A673 (cell line): ENCODE results near the gene OTX1. TPM values are rescaled to one million over a fixed set of nuclear protein-coding genes. Genes with fewer than 3 reads are reported as not detected.
"Not testable (repeated sequence)": the region's sequence is repeated elsewhere in the genome, so short reads cannot be mapped to it uniquely, and the experiment has no call there.

ENCODE experiments used
- BruUV-seq: library from RNA; stranded (reverse); fragments of 400-500 nt; replicated peaks from 2 replicates; lab custom pipeline; 2021; lab: Mats Ljungman, UMichigan
- CTCF ChIA-PET: fragments of 300-600 bp; sonication (Branson Sonifier 250); formaldehyde crosslinking; loops from one replicate; lab custom pipeline; 2022; ENCODE audit warnings: antibody characterized with exemption; lab: Charles Lee
- POLR2A ChIA-PET: fragments of 300-600 bp; sonication (Branson Sonifier 250); formaldehyde crosslinking; loops from one replicate; lab custom pipeline; 2022; ENCODE audit warnings: antibody characterized with exemption; ENCODE audit not compliant: low non-redundant PET; lab: Charles Lee
- DNase-seq: peaks from one replicate; pipeline ENCODE4 v3.0.0-alpha.2; 2015; ENCODE audit warnings: low spot score
- H3K27ac ChIP-seq: fragments of 200-600 bp; sonication (generic); 2 replicates; pipeline ENCODE4 v1.5.1; 2016; ENCODE audit warnings: mixed run types, low read depth, mild to moderate bottlenecking, mixed read lengths, antibody characterized with exemption, low read length; ENCODE audit not compliant: poor library complexity, severe bottlenecking
- H3K27me3 ChIP-seq: fragments of 200-600 bp; sonication (generic); replicated peaks from 2 replicates; pipeline ENCODE4 v1.6.1; 2017; ENCODE audit warnings: mixed run types, low read depth, mild to moderate bottlenecking, mixed read lengths, antibody characterized with exemption, low read length; ENCODE audit not compliant: insufficient read depth, poor library complexity
- H3K36me3 ChIP-seq: fragments of 200-600 bp; sonication (generic); 2 replicates; pipeline ENCODE4 v1.6.1; 2016; ENCODE audit warnings: mixed run types, mild to moderate bottlenecking, mixed read lengths, antibody characterized with exemption, low read length; ENCODE audit not compliant: insufficient read depth, poor library complexity, severe bottlenecking
- H3K4me1 ChIP-seq: fragments of 200-600 bp; sonication (generic); 2 replicates; pipeline ENCODE4 v1.6.1; 2017; ENCODE audit warnings: mixed run types, mild to moderate bottlenecking, mixed read lengths, antibody characterized with exemption, low read length; ENCODE audit not compliant: insufficient read depth, poor library complexity, severe bottlenecking
- H3K4me3 ChIP-seq: fragments of 200-600 bp; sonication (generic); 2 replicates; pipeline ENCODE4 v1.5.1; 2016; ENCODE audit warnings: low read depth, mixed run types, mild to moderate bottlenecking, mixed read lengths, low read length; ENCODE audit not compliant: poor library complexity, severe bottlenecking
- H3K9me3 ChIP-seq: fragments of 200-600 bp; sonication (generic); 2 replicates; pipeline ENCODE4 v1.6.1; 2016; ENCODE audit warnings: mixed run types, low read depth, mild to moderate bottlenecking, mixed read lengths, antibody characterized with exemption, low read length; ENCODE audit not compliant: poor library complexity, severe bottlenecking
- EZH2 ChIP-seq: fragments of 200-600 bp; sonication (generic); IDR thresholded peaks from 2 replicates; pipeline ENCODE4 v1.6.1; 2017; ENCODE audit warnings: borderline replicate concordance, low read depth, mild to moderate bottlenecking, mixed read lengths, antibody characterized with exemption, low read length; ENCODE audit not compliant: poor library complexity, severe bottlenecking
- intact Hi-C: fragments of 100-400 bp; cut with micrococcal nuclease; formaldehyde crosslinking; loops from one replicate; pipeline ENCODE4 v1.10.0; 2022; ENCODE audit not compliant: unreplicated experiment
- total RNA-seq: library from RNA; stranded (reverse); gene quantifications from 2 replicates; pipeline ENCODE4 v1.2.3, GENCODE V29; 2021
- TF ChIP-seq, protein P1 (sequence below): fragments of 300-800, 200-600 bp; sonication (generic); conservative IDR thresholded peaks from 2 replicates; pipeline ENCODE4 v1.5.1; 2017; ENCODE audit warnings: low read depth, mild to moderate bottlenecking, antibody characterized with exemption, low read length, moderate library complexity, mixed read lengths

Gene OTX1
- total RNA-seq, 1 experiment from 2014 or later: 1.1 TPM

DNA sequence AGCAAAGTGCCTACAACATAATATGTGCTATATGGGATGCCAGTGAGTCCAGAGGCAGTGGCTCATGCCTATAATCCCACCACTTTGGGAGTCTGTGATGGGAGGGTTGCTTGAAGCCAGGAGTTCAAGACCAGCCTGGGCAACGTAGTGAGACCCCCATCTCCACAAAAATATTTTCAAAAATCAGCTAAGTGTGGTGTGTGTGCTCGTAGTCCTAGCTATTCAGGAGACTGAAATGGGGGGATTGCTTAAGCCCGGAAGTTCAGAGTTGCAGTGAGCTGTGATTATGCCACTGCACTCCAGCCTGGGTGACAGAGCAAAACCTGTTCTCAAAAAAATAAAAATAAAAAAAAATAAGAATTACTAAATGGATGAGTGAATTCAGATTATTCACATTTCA, 23.4 kb downstream of the OTX1 start:
- Histone ChIP-seq H3K27me3 (peaks cover 5% of the 10 kb centered on the region), H3K4me3 (no peak overlapping the region), H3K36me3 (no peaks in the 10 kb centered on the region), H3K27ac (no peak overlapping the region), H3K4me1 (no peaks in the 10 kb centered on the region), H3K9me3 (no peaks in the 10 kb centered on the region)
- no TSS peak for BruUV-seq
- ChIA-PET CTCF (no interaction called here), POLR2A (no interaction called here)
- no peak for DNase-seq
- TF ChIP-seq, protein P1, sequence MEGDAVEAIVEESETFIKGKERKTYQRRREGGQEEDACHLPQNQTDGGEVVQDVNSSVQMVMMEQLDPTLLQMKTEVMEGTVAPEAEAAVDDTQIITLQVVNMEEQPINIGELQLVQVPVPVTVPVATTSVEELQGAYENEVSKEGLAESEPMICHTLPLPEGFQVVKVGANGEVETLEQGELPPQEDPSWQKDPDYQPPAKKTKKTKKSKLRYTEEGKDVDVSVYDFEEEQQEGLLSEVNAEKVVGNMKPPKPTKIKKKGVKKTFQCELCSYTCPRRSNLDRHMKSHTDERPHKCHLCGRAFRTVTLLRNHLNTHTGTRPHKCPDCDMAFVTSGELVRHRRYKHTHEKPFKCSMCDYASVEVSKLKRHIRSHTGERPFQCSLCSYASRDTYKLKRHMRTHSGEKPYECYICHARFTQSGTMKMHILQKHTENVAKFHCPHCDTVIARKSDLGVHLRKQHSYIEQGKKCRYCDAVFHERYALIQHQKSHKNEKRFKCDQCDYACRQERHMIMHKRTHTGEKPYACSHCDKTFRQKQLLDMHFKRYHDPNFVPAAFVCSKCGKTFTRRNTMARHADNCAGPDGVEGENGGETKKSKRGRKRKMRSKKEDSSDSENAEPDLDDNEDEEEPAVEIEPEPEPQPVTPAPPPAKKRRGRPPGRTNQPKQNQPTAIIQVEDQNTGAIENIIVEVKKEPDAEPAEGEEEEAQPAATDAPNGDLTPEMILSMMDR: no peak
- no peak for TF ChIP-seq EZH2
- intact Hi-C loops: no loop called here

DNA sequence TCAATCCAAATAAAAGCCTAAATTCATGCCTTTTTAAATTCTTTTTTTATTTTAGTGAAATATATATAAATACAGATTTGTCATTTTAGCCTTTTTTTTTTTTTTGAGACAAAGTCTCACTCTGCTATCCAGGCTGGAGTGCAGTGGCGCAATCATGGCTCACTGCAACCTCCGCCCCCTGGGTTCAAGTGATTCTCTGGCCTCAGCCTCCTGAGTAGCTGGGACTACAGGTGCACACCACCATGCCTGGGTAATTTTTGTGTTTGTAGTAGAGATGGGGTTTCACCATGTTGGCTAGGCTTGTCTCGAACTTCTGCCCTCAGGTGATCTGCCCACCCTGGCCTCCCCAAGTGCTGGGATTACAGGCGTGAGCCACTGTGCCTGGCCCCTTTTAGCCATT, 23.8 kb downstream of the OTX1 start:
- BruUV-seq, H3K27me3 ChIP-seq, H3K4me1 ChIP-seq, intact Hi-C loops, DNase-seq, H3K36me3 ChIP-seq, H3K9me3 ChIP-seq, CTCF ChIA-PET, H3K27ac ChIP-seq, POLR2A ChIA-PET, H3K4me3 ChIP-seq: not testable (repeated sequence)

DNA sequence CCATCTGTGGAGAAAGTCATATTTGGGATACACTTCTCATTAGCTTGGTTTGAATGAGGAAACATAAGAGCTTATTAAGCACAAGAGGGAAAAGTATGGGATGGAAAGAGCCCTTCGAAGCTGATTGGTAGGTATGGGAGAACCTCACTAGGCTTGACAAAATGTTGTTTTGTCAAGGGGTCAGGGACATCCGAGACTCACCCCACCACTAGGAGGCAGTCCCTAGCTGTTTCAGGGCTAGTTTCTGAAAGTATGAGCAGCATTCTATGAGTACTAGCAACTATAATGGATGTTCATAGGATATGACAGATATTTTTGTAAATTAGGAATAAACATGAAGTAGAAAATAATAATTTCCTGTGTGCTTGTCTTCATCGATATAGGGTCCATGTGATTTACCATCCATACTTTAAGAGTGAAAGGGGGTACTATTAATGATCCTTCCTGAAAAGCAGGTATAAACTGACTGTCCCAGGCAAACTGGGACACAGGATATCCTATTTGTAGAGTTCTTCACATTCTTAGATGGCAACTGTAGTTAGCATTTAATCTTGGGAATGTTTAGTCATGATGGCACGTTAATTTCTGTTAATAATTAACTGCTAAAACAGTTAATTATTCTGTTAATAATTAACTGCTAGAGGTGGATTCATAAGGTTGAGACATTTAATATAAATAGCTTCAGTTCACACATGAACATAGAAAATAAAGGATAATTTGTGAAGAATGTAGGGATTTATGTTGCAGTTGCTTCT, 28.4 kb downstream of the OTX1 start:
- DNase-seq: peak; percentile 33
- ChIA-PET CTCF (interaction anchor here (0.8 kb wide), 1 partner anchor 23 kb away, joined by 3 read pairs; no protein-coding TSS in a partner anchor), POLR2A (interaction anchor here (0.7 kb wide), 1 partner anchor 513 kb away, joined by 3 read pairs; no protein-coding TSS in a partner anchor)
- Histone ChIP-seq H3K4me1 (no peaks in the 10 kb centered on the region), H3K27me3 (no peaks in the 10 kb centered on the region), H3K27ac (no peak overlapping the region), H3K4me3 (no peak overlapping the region), H3K9me3 (no peaks in the 10 kb centered on the region), H3K36me3 (no peaks in the 10 kb centered on the region)
- no peak for TF ChIP-seq EZH2
- TF ChIP-seq, protein P1: peak; percentile 50
- no TSS peak for BruUV-seq
- intact Hi-C loops: no loop called here
